Measurements from ENCODE around the gene CAST.
"Not testable (repeated sequence)": the region's sequence is repeated elsewhere in the genome, so short reads cannot be mapped to it uniquely, and the experiment has no call there.

GRCh38 chr5:96801718-96802117, 139.5 kb downstream of the CAST start:
- TF ChIP-seq, protein P1, sequence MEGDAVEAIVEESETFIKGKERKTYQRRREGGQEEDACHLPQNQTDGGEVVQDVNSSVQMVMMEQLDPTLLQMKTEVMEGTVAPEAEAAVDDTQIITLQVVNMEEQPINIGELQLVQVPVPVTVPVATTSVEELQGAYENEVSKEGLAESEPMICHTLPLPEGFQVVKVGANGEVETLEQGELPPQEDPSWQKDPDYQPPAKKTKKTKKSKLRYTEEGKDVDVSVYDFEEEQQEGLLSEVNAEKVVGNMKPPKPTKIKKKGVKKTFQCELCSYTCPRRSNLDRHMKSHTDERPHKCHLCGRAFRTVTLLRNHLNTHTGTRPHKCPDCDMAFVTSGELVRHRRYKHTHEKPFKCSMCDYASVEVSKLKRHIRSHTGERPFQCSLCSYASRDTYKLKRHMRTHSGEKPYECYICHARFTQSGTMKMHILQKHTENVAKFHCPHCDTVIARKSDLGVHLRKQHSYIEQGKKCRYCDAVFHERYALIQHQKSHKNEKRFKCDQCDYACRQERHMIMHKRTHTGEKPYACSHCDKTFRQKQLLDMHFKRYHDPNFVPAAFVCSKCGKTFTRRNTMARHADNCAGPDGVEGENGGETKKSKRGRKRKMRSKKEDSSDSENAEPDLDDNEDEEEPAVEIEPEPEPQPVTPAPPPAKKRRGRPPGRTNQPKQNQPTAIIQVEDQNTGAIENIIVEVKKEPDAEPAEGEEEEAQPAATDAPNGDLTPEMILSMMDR (IDR thresholded peaks at IDR 0.05), result not testable (repeated sequence)
- not testable (repeated sequence) for TF ChIP-seq EP300 (IDR thresholded peaks at IDR 0.05)

Data from tibial nerve (tissue), 4 donors.